Body of pancreas (tissue), 4 donors: Measurements from ENCODE around the gene CCDC92B.

Experiments
- CTCF ChIP-seq, 7 experiments: fragments of 450-650 bp in 4 of 7; fragments of 200-600 bp in 3 of 7; sonication (generic) in 3 of 7; IDR thresholded peaks; one replicate each; pipeline ENCODE4 v1.5.1; 2016 to 2019; ENCODE audit warnings: antibody characterized with exemption in 7 of 7
- POLR2A ChIP-seq, 3 donors: fragments of 450-650 bp; IDR thresholded peaks; one replicate each; pipeline ENCODE4 v1.6.1; 2016; ENCODE audit warnings: antibody characterized with exemption in 3 of 3, mild to moderate bottlenecking in 2 of 3

- TF ChIP-seq CTCF (IDR thresholded peaks at IDR 0.05) (no peak), POLR2A (IDR thresholded peaks at IDR 0.05) (no peak)
These were observed 44.2 kb downstream of the CCDC92B start for GRCh38 chr17:2705263-2705662.
